Subcutaneous abdominal adipose tissue (tissue), 5 donors: ENCODE data around the gene CXXC5.
A peak's percentile ranks its signal among the peaks of the same experiment; 100 is the strongest.

Source experiments
- H3K27ac ChIP-seq: one replicate; pipeline ENCODE4 v1.7.0; 2013; ENCODE audit warnings: low read depth, mild to moderate bottlenecking, inconsistent platforms, low read length, moderate library complexity
- H3K27me3 ChIP-seq, 5 donors: one replicate each; pipeline ENCODE4 v1.7.0; 2013; ENCODE audit warnings: low read length in 5 of 5, inconsistent platforms in 1 of 5; ENCODE audit not compliant: control insufficient read depth in 5 of 5, insufficient read depth in 4 of 5
- H3K36me3 ChIP-seq, 5 donors: one replicate each; pipeline ENCODE4 v1.7.0; 2013; ENCODE audit warnings: low read length in 5 of 5; ENCODE audit not compliant: control insufficient read depth in 5 of 5, insufficient read depth in 5 of 5
- H3K4me1 ChIP-seq, 5 donors: one replicate each; pipeline ENCODE4 v1.7.0; 2013; ENCODE audit warnings: low read length in 5 of 5, mild to moderate bottlenecking in 3 of 5, moderate library complexity in 1 of 5; ENCODE audit not compliant: control insufficient read depth in 5 of 5, insufficient read depth in 5 of 5
- H3K4me3 ChIP-seq, 5 donors: one replicate each; pipeline ENCODE4 v1.7.0; 2013; ENCODE audit warnings: low read length in 5 of 5, low read depth in 1 of 5
- H3K9ac ChIP-seq, 5 donors: one replicate each; pipeline ENCODE4 v1.7.0; 2013; ENCODE audit warnings: low read length in 5 of 5, mild to moderate bottlenecking in 4 of 5, moderate library complexity in 3 of 5
- H3K9me3 ChIP-seq, 5 donors: one replicate each; pipeline ENCODE4 v1.7.0; 2013; ENCODE audit warnings: low read length in 5 of 5; ENCODE audit not compliant: control insufficient read depth in 5 of 5
- donor health status: healthy.
- donor health status: healthy.
- donor health status: healthy.
- donor health status: healthy.
- donor health status: healthy.

The CXXC5 gene

GRCh38 chr5:139651043-139651834 is 3.1 kb downstream of the CXXC5 start:
- Histone ChIP-seq H3K36me3 (no peaks in the 10 kb centered on the region), H3K4me1 (peaks cover 16 to 88% (median 79%) of the 10 kb centered on the region in 5 donors), H3K9me3 (no peaks in the 10 kb centered on the region), H3K27ac (peak overlapping the region; percentile 95), H3K4me3 (peak overlapping the region; percentile 59 to 88 (median 80)), H3K9ac (peak overlapping the region; percentile 56 to 87 (median 74)), H3K27me3 (no peaks in the 10 kb centered on the region)

DNA sequence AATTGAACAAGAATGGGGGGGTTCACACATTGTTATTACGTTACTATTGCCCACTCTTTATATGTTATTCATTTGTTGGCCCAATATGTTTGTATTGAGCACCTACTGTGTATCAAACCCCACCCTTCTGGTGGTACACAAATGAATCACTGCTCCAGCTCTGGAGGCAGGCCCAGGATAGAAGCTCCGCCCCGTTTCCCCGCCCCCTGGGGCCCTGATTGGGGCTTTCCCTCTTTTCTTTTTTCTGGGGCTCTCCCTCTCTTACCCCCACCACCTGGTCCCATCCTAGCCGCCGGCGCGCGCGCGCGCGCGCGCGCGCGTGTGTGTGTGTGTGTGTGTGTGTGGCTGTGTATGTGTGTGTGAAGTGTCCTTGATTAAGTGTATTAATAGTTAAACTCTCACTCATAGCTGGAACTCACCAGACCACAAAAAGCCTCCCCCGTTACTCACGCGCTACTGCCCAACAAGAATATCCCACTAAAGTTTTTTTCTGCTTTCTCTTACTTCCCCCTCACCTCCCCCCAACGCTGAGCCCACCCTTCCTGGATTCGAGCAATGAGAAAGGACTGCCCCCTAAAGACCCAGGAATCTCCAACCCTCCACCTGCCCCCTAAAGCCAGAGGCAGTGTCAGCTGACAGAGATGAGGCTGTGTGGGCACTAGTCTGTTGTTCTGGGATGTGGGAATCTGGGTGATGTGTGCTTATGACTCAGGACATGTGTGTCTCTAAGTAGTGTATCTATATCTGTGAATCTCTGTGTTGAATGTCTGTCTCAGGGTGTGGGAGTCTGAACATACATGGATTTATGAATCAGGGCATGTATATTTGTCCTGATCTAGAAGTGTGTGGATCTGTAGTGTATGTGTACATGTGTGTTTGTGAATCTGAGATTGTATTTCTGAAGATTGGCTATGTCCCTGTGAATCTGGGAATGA is 4.0 kb downstream of the CXXC5 start:
- Histone ChIP-seq H3K27me3 (no peaks in the 10 kb centered on the region), H3K9me3 (no peaks in the 10 kb centered on the region), H3K36me3 (no peaks in the 10 kb centered on the region), H3K27ac (peak overlapping the region; percentile 95), H3K4me3 (peak overlapping the region in 4 of 5 donors; percentile 3 to 80 (median 40)), H3K4me1 (peaks cover 16 to 88% (median 83%) of the 10 kb centered on the region in 5 donors), H3K9ac (peak overlapping the region; percentile 21 to 67 (median 49))

GRCh38 chr5:139652788-139653241 is 4.7 kb downstream of the CXXC5 start:
- Histone ChIP-seq H3K4me3 (peak overlapping the region in 4 of 5 donors; percentile 3 to 56 (median 24)), H3K27ac (peak overlapping the region; percentile 95), H3K27me3 (no peaks in the 10 kb centered on the region), H3K9ac (peak overlapping the region; percentile 12 to 67 (median 49)), H3K4me1 (peaks cover 18 to 88% (median 83%) of the 10 kb centered on the region in 5 donors), H3K9me3 (no peaks in the 10 kb centered on the region), H3K36me3 (no peaks in the 10 kb centered on the region)

DNA sequence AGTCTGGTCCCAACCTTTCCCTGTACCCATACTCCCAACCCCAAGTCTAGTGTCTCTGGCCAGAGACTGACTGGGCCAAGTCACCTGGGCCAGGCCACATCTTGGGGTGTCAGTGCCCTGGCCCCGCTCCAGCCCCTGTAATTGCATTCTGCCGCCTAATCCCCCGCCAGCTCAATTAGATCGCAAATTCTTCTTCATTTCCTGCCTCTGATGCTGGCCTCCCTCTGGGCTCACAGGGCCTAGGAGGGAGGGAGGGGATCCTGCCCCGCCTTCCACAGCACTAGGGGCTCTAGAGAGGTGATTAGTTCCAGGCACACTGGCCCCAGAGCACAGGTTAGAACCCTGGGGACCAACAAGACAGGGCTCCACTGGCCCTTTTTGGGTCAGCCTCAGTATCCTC is 5.5 kb downstream of the CXXC5 start:
- H3K9ac ChIP-seq = peak overlapping the region; percentile 6 to 67 (median 48)
- no peak overlapping the region for H3K4me3 ChIP-seq
- H3K36me3 ChIP-seq = no peaks in the 10 kb centered on the region
- H3K9me3 ChIP-seq = no peaks in the 10 kb centered on the region
- H3K4me1 ChIP-seq = peaks cover 24 to 94% (median 89%) of the 10 kb centered on the region in 5 donors
- no peaks in the 10 kb centered on the region for H3K27me3 ChIP-seq
- H3K27ac ChIP-seq = peak overlapping the region; percentile 95

DNA sequence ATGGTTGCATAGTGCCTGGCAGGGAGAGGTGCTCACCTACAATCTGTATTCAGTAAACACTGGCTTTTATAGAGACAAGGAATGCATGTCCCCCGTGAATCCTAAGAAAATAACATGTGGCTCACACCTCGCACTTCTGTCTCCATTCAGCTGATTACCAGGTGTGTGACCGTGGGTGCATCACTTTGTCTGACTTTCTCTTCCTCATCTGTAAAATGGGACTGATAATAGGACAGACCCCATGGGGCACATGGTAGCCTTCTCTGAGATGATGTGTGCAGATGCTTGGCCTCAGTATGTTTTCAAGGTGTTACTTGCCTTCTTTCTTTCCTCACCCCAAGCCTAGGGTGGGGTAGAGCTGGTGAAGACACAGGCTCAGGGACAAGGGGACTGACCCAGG is 6.3 kb downstream of the CXXC5 start:
- Histone ChIP-seq H3K27me3 (no peaks in the 10 kb centered on the region), H3K27ac (peak overlapping the region; percentile 95), H3K36me3 (no peaks in the 10 kb centered on the region), H3K4me3 (no peak overlapping the region), H3K4me1 (peaks cover 30 to 97% (median 93%) of the 10 kb centered on the region in 5 donors), H3K9me3 (no peaks in the 10 kb centered on the region), H3K9ac (peak overlapping the region in 3 of 5 donors; percentile 38 to 67 (median 49))

DNA sequence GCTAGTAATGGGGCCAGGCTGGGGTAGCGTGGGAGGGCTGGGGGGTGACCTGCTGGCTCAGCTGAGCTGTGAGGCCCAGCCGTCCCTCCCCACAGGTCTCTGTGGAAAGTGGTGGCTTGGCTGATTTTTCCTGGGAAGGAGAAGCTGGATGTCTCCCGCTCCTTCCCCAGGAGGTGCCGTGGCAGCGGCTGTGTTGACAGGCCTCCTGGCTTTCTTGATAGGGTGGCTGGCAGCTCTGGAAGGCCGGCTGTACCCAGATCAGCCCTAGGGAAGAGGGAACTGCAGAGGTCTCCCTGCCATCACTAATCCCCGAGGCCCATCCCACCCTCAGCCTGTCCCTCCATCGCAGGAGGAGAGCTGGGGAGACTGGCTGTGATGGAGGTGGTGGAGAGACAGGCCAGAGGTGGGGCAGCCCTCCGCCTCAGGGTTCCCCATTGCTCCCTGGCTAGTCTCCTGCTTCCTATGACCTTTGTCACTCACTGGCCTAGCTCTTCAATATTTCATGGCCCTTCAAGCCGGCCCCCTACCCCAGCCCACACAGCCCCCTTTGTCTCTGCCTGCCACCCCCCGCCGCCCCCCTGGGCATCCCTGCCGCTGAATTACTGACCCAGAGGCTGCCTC is 6.8 kb downstream of the CXXC5 start:
- H3K36me3 ChIP-seq = no peaks in the 10 kb centered on the region
- H3K4me3 ChIP-seq = no peak overlapping the region
- H3K27me3 ChIP-seq = no peaks in the 10 kb centered on the region
- peak overlapping the region; percentile 95 for H3K27ac ChIP-seq
- H3K4me1 ChIP-seq = peaks cover 30 to 98% (median 93%) of the 10 kb centered on the region in 5 donors
- peak overlapping the region in 3 of 5 donors; percentile 38 to 67 (median 41) for H3K9ac ChIP-seq
- no peaks in the 10 kb centered on the region for H3K9me3 ChIP-seq

DNA sequence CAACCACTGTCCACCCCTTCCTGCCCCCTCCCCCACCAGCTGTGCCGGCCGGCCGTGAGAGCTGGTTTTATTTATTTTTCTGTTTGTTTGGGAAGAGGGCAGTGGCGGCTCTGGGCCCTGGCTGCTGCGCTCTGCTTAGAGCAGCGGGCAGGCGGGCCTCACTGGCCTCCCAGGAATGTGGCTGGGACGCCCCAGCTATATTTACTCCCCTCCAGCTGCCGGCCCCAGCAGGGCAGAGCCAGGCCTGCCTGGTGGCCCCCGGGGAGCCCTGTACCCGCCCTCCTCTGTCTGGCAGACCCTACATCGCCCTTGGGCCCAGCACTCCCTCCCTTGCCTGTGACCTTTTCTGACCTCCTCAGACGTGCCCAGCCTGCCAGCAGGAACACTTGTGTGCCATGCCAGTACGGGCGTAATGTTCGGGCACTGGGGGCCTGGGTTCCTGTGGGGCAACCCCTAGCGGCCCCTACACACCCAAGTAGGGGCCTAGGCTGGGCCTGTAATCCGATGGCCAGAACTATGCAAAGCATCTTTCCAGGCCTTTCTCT is 7.7 kb downstream of the CXXC5 start:
- Histone ChIP-seq H3K27ac (peak overlapping the region; percentile 95), H3K27me3 (no peaks in the 10 kb centered on the region), H3K4me1 (peaks cover 33 to 97% (median 92%) of the 10 kb centered on the region in 5 donors), H3K9ac (peak overlapping the region in 4 of 5 donors; percentile 39 to 67 (median 51)), H3K9me3 (no peaks in the 10 kb centered on the region), H3K4me3 (no peak overlapping the region), H3K36me3 (no peaks in the 10 kb centered on the region)

- peak overlapping the region; percentile 13 to 66 (median 48) for H3K9ac ChIP-seq
- H3K36me3 ChIP-seq = peaks cover 0 to 2% (median 0%) of the 10 kb centered on the region in 5 donors
- H3K27ac ChIP-seq = peak overlapping the region; percentile 97
- no peaks in the 10 kb centered on the region for H3K9me3 ChIP-seq
- peaks cover 35 to 95% (median 93%) of the 10 kb centered on the region in 5 donors for H3K4me1 ChIP-seq
- H3K27me3 ChIP-seq = no peaks in the 10 kb centered on the region
- H3K4me3 ChIP-seq = no peak overlapping the region
Observed at GRCh38 chr5:139657363-139658321, 9.5 kb downstream of the CXXC5 start.
